GM21786 (cell line): ENCODE measurements around the gene PELI1.

Experiments used
- ATAC-seq: cut with Tn5 transposase; IDR thresholded peaks from one replicate; pipeline ENCODE4 v1.9.1; 2021; ENCODE audit not compliant: unreplicated experiment

Gene PELI1

DNA sequence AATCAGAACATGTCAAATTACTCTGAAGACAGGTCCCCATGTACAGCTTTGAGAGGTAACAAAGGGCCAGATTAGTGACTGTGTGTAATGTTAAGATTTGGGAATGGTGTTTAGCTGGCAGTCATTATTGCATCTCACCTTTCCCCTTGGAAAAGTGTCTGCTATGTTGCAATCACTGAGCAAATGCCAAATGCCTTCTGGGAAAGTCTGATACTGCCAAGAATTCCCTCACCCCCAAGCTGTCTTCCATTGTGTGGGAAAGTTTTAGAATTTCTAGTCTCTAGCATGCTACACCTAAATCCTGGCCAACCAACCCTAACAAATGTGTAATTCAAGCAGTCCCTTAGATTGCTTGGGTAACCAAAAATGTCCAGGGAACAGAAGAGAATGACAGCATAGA, 13.6 kb upstream of the PELI1 start:
- no peak for ATAC-seq

GRCh38 chr2:64153811-64154210, 9.6 kb upstream of the PELI1 start:
- ATAC-seq, result no peak

GRCh38 chr2:64151476-64151875, 7.3 kb upstream of the PELI1 start:
- ATAC-seq, result no peak

GRCh38 chr2:64145714-64146113, 1.5 kb upstream of the PELI1 start:
- no peak for ATAC-seq

GRCh38 chr2:64145119-64145518, 899 bp upstream of the PELI1 start:
- no peak for ATAC-seq

- peak; percentile 4 for ATAC-seq
Measured at GRCh38 chr2:64143169-64144056, 807 bp downstream of the PELI1 start.

DNA sequence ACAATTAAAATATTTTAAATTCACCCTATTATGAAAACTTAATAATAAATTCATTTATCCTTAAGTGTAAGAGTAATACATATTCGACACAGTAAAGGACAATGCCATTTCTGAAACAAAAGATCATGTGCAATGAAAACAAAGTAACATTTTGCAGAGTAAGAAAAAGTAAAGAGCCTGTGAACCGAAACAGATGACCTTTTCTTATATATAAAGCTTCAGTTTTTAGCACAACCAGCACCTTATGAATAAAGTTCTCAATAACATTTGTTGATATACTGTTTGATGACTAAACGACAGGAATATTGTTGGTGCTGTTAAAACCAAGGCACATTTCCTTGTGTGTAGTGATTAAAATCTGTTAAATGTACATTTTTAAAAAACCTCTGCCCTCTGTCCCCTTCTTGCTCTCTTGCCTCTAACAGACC, 1.5 kb downstream of the PELI1 start:
- no peak for ATAC-seq

GRCh38 chr2:64141674-64142405, 2.4 kb downstream of the PELI1 start:
- ATAC-seq, result no peak

- no peak for ATAC-seq
Measured at GRCh38 chr2:64140665-64141200, 3.5 kb downstream of the PELI1 start.

GRCh38 chr2:64139956-64140355, 4.3 kb downstream of the PELI1 start:
- ATAC-seq, result no peak

- no peak for ATAC-seq
Measured at GRCh38 chr2:64137996-64138395, 6.2 kb downstream of the PELI1 start.

GRCh38 chr2:64137567-64137966, 6.7 kb downstream of the PELI1 start:
- no peak for ATAC-seq

DNA sequence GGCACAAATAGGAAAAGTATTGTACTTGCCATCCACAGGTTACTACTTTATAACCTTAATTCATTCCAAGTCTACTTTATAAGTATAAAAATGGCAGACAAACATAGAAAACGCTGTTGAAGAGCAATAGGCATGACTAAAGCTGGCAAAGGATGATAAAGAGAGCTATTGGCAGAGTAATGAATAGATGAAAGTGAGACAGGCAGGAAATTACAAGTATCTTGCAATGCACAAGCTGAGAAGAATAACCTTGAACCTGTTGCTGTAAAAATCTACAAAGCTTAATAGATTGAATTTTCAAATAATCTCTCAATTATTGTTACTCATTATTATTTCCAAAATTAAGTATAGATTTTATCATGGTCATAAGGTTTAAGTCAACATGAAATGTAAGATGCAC, 8.8 kb downstream of the PELI1 start:
- no peak for ATAC-seq

GRCh38 chr2:64134813-64135212, 9.4 kb downstream of the PELI1 start:
- no peak for ATAC-seq

GRCh38 chr2:64133828-64134227, 10.4 kb downstream of the PELI1 start:
- no peak for ATAC-seq

DNA sequence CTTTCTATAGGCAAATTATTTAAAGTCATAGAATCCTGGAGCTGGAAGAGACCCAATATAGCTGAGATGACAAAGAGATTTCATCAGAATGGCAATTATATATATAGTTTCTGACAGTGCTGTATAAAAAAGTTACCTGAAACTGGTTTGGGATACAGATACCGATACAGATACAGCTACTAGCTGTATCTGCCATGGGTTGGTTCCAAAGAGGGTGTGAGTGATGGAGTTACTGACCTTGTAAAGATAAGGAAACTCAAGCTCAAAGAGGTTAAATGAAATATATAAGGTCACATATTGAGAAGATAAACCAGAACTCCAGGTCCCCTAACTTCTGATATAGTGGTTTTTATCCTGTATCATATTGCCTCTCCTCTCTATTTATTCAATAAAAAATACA, 10.9 kb downstream of the PELI1 start:
- ATAC-seq, result no peak

GRCh38 chr2:64130333-64130732, 13.9 kb downstream of the PELI1 start:
- no peak for ATAC-seq

GRCh38 chr2:64128943-64129391, 15.3 kb downstream of the PELI1 start:
- no peak for ATAC-seq

GRCh38 chr2:64128406-64128805, 15.8 kb downstream of the PELI1 start:
- ATAC-seq, result no peak

DNA sequence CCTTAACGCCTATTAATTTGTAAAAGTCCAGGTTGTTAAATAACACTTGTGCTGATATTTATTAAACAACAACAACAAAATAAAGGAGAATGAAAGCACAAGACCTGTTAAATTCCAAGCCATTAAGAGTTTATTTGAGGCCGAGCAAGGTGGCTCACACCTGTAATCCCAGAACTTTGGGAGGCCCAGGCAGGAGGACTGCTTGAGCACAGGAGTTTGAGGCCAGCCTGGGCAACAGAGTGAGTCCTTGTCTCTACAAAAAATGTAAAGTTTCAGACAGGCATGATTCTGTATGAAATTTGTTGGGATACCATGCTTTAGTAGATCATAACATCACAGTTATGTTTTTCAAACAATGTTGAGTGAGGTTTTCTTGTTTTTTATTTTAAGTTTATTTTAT, 17.1 kb downstream of the PELI1 start:
- ATAC-seq, result no peak

DNA sequence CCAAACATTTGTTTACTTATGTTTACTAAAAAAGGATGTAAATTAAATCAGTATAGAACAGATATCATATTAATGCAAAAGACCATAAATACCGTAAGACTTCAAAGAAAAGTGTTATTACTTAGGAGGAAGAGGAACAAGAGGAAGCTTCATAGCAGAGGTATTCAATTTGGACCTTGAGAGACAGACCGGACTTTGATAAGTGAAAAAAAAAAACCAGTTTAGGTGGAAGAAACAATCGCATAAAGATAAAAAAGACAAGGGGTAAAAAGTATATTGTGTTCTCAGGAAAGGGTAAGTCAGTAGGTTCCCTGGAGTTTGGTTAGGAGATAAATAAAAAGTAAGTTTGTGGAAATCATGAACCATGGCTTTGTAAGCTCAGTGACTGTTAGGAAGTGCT, 17.6 kb downstream of the PELI1 start:
- no peak for ATAC-seq

DNA sequence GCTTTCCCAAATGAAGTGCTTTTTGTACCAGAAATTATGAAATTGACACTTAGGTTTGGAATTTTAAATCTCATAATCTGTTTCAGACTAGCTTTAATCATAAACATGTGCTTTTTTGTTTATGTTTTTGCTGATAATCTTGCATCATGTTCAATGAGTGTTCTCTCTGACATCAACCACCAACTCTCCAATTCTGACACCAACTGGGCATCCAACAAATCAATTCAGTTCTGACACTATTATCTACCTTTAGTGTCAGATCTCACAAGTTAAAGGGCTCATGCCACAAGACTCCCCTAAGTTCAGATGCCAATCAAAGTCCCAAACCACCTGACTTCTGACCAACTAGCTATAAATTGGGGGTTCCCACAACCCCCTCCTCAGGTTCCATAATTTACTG, 19.6 kb downstream of the PELI1 start:
- no peak for ATAC-seq
